Lower leg skin (tissue), 3 donors: ENCODE measurements around the gene GPATCH8.

Source experiments
- CTCF ChIP-seq, 3 donors: fragments of 450-650 bp; IDR thresholded peaks; one replicate each; pipeline ENCODE4 v1.5.1; 2016; ENCODE audit warnings: antibody characterized with exemption in 3 of 3, mild to moderate bottlenecking in 3 of 3, moderate library complexity in 2 of 3
- POLR2A ChIP-seq, 2 donors: fragments of 450-650 bp; IDR thresholded peaks; one replicate each; pipeline ENCODE4 v1.6.1; 2016 to 2017; ENCODE audit warnings: antibody characterized with exemption in 2 of 2, mild to moderate bottlenecking in 1 of 2, moderate library complexity in 1 of 2

DNA sequence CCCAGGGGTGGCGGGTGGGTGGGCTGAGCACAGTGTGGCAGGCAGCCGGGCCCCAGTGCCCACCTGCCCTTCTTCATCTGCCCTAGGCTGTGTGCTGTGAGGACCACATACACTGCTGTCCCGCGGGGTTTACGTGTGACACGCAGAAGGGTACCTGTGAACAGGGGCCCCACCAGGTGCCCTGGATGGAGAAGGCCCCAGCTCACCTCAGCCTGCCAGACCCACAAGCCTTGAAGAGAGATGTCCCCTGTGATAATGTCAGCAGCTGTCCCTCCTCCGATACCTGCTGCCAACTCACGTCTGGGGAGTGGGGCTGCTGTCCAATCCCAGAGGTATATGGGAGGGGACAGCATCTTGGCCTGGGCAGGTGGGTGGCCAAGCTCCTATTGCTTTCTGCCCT is 151.7 kb downstream of the GPATCH8 start:
- TF ChIP-seq CTCF (IDR thresholded peaks at IDR 0.05) (no peak), POLR2A (IDR thresholded peaks at IDR 0.05) (no peak)
